ENCODE data around the gene SLC43A1. TPM values are rescaled to one million over a fixed set of nuclear protein-coding genes. Genes with fewer than 3 reads are reported as not detected.

The SLC43A1 gene
- total RNA-seq, 4 donors from 2014 or later: 4.6 to 19.0 (median 11.2) TPM

DNA sequence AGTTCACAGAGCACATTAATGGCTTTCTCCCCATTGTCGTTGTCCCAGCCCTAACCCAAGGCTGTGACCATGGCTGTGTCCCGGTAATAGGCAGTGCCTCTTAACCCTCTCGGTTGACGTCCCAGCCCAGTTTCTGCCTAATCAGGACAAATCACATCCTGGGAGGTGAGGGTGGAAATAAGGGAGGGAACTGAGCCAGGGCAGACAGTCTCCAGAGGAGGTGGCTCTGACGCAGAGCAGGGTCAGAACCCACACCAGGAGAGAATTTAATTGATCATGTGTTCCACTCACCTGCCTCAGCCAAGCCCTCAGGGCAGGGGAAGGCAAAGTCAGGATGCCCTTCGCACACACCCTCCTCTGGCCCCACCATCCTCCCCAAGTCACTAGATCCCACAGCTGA is 17.0 kb downstream of the SLC43A1 start:
- H3K27ac ChIP-seq: no peak overlapping the region
- DNase-seq: no peak
- H3K36me3 ChIP-seq: no peaks in the 10 kb centered on the region
- no peak overlapping the region for H3K4me3 ChIP-seq
- no peak for TF ChIP-seq POLR2A (IDR thresholded peaks at IDR 0.05)
- TF ChIP-seq, protein P1, sequence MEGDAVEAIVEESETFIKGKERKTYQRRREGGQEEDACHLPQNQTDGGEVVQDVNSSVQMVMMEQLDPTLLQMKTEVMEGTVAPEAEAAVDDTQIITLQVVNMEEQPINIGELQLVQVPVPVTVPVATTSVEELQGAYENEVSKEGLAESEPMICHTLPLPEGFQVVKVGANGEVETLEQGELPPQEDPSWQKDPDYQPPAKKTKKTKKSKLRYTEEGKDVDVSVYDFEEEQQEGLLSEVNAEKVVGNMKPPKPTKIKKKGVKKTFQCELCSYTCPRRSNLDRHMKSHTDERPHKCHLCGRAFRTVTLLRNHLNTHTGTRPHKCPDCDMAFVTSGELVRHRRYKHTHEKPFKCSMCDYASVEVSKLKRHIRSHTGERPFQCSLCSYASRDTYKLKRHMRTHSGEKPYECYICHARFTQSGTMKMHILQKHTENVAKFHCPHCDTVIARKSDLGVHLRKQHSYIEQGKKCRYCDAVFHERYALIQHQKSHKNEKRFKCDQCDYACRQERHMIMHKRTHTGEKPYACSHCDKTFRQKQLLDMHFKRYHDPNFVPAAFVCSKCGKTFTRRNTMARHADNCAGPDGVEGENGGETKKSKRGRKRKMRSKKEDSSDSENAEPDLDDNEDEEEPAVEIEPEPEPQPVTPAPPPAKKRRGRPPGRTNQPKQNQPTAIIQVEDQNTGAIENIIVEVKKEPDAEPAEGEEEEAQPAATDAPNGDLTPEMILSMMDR (IDR thresholded peaks at IDR 0.05): no peak
- H3K9me3 ChIP-seq: no peaks in the 10 kb centered on the region
- no peaks in the 10 kb centered on the region for H3K27me3 ChIP-seq
- H3K4me1 ChIP-seq: peaks cover 0 to 12% (median 2%) of the 10 kb centered on the region in 4 donors

DNA sequence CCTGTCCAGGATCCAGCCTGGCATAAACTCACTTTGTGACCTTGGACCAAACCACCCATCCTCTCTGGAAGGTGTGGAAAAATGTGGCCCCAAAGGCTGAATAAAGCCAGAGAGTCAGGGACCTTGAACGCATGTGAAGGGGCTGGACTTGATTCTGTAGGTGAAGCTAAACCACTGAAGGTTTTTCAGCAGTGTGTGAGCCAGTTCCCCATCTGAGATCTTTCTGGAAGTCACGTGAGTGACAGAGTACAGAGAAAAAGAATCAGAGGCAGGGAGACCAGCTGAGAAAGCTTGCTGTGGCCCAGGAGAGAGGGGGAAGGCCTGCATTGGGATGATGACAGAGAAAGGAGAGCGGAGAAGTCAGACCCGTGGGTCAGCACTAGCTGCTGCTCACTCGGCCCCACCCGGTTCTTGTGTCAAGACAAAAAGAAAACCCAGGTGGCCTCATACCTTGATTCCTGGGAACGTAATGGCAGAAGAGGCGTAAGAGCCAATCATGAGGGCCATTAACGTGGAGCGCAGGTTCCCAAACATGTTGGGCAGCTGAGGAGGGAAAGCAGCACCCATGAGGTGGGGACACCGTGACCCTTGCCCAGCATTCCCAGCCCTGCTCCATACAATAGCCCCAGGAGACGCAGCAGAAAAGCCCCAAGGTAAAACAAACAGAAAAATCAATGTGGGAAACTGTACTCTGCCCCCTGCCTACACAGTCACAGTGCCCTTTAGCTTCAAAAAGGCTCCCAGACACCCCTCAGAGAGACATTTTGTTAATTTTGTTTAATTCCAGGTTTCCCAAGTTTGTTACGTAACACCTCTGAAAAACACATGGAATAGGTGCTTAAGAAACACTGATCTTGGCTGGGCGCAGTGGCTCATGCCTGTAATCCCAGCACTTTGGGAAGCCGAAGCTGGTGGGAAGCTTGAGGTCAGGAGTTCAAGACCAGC is 17.9 kb downstream of the SLC43A1 start:
- Histone ChIP-seq H3K27me3 (no peaks in the 10 kb centered on the region), H3K4me1 (peaks cover 0 to 12% (median 2%) of the 10 kb centered on the region in 4 donors), H3K36me3 (no peaks in the 10 kb centered on the region), H3K9me3 (no peaks in the 10 kb centered on the region), H3K4me3 (no peak overlapping the region), H3K27ac (no peak overlapping the region)
- DNase-seq: no peak
- no peak for TF ChIP-seq POLR2A (IDR thresholded peaks at IDR 0.05)
- TF ChIP-seq, protein P1 (IDR thresholded peaks at IDR 0.05): no peak

DNA sequence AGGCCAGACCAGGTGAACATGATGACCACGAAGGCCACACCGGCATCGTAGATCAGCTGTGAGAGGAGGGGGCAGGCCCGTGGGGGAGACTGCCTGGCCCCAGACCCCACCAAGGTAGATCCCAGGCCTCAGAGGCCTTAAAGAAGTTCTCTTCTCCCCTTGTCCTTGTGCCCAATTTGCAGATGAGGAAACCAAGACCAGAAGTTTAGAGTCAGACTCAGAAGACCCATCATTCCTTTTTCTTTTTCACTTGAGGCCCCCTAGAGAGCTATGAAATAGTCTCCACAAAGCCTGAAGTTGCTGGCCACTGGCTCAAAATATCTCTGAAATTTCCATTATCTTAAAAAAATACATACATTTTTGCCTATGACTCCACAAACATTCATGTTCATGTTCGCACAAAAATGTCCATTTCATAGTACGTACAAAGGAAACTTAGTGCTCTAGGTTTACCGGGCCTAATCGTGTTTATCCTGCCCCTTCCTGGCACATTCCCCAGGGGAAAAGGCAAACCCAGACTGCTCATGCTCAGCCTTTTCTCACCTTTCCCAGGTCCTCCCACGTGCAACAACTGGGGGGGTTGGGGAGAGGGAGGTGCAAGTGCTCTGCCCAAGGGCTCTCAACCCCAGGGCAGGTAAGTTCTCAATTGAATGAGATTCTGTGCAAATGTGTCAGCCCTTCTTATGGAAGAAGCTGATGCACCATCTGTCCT is 19.2 kb downstream of the SLC43A1 start:
- Histone ChIP-seq H3K4me1 (peaks cover 0 to 12% (median 2%) of the 10 kb centered on the region in 4 donors), H3K36me3 (no peaks in the 10 kb centered on the region), H3K9me3 (no peaks in the 10 kb centered on the region), H3K4me3 (no peak overlapping the region), H3K27ac (no peak overlapping the region), H3K27me3 (no peaks in the 10 kb centered on the region)
- DNase-seq: no peak
- no peak for TF ChIP-seq POLR2A (IDR thresholded peaks at IDR 0.05)
- TF ChIP-seq, protein P1 (IDR thresholded peaks at IDR 0.05): no peak

DNA sequence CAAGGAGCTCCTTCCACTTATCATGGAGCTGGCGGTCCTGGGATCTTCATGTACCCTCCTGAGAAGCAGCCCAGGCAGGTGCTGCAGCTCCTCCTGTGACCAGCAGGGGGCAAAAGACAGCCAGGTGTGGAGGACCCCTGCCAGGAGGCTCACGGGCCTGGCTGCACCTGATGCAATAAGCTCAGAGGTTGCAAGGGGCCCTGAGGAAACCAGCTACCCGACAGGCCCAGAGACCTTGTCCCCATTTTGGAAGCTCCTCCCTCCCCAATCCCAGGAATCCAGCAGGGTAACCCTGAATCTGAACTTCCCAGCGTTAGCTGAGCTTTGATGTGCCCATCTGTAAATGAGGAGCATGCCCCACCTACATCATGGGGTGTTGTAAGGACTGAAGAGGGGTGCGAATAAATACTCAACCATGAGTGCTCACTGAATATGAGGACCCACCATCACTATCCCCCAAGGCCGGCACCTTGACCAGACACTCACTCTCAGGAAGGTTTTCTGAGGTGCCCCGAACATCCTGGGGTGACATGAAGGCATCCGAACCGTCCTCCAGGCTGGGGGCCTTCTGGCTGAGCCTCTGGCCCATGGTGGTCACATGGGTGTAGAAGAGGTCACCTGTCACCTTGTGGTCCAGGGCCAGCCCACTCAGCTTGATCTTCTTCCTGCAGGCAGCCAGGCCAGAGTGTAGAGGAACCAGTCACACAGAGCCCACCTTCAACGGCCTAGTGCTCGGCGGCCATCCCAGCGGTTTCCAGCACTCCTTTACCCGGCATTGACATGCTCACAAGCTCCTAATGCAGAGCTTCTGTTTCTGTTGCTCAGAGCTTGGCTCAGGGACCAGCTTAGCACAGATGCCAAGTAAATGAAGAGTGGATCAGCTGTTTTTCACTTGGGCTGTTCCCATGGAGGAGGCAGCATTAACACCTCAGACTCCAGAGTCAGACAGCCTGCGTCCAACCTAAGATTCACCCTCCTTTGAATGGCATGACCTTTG is 21.7 kb downstream of the SLC43A1 start:
- no peak for TF ChIP-seq POLR2A (IDR thresholded peaks at IDR 0.05)
- TF ChIP-seq, protein P1 (IDR thresholded peaks at IDR 0.05): peak; percentile 62 to 94 (median 78)
- no peak overlapping the region for H3K27ac ChIP-seq
- H3K4me3 ChIP-seq: no peak overlapping the region

More for the DNA sequence above, 21.7 kb downstream of the SLC43A1 start:
- Histone ChIP-seq H3K4me1 (peaks cover 0 to 6% (median 0%) of the 10 kb centered on the region in 4 donors), H3K9me3 (no peaks in the 10 kb centered on the region), H3K27me3 (no peaks in the 10 kb centered on the region), H3K36me3 (peaks cover 0 to 15% (median 0%) of the 10 kb centered on the region in 3 donors)
- peak; percentile 61 to 87 (median 73) for DNase-seq
